Stimulated activated CD4-positive, alpha-beta T cell treated with anti-CD3 and anti-CD28 coated beads, Interleukin-4, amount 100 ng/mL, for 4 hours (primary cell): ENCODE data around the gene NKAP.
"Not testable (repeated sequence)": the region's sequence is repeated elsewhere in the genome, so short reads cannot be mapped to it uniquely, and the experiment has no call there.

Source experiments
- DNase-seq, 2 experiments: peaks; one replicate each; pipeline ENCODE4 v3.0.0-alpha.2; 2020

The NKAP gene

GRCh38 chrX:119943185-119943988, at the start of gene NKAP:
NKAP (minus strand) TSS chrX:119943751; CDS start chrX:119943605, 146 bp downstream.
- DNase-seq = peak; percentile 59 to 78

GRCh38 chrX:119991005-119991787, 47.6 kb upstream of the NKAP start:
- DNase-seq = no peak

- DNase-seq = no peak
Observed at GRCh38 chrX:119990556-119991004, 47.0 kb upstream of the NKAP start.

GRCh38 chrX:119989905-119990555, 46.5 kb upstream of the NKAP start:
- DNase-seq = no peak

GRCh38 chrX:119986203-119986602, 42.7 kb upstream of the NKAP start:
- no peak for DNase-seq

- no peak for DNase-seq
Observed at GRCh38 chrX:119984652-119985051, 41.1 kb upstream of the NKAP start.

- no peak for DNase-seq
Observed at GRCh38 chrX:119983494-119983893, 39.9 kb upstream of the NKAP start.

GRCh38 chrX:119982145-119982544, 38.6 kb upstream of the NKAP start:
- DNase-seq = no peak

- DNase-seq = no peak
Observed at GRCh38 chrX:119981286-119982070, 37.9 kb upstream of the NKAP start.

GRCh38 chrX:119977172-119977571, 33.6 kb upstream of the NKAP start:
- DNase-seq = not testable (repeated sequence)

GRCh38 chrX:119971184-119971583, 27.6 kb upstream of the NKAP start:
- DNase-seq = no peak

GRCh38 chrX:119970574-119970973, 27.0 kb upstream of the NKAP start:
- DNase-seq = no peak

GRCh38 chrX:119966837-119967236, 23.3 kb upstream of the NKAP start:
- DNase-seq = not testable (repeated sequence)

GRCh38 chrX:119960625-119961024, 17.1 kb upstream of the NKAP start:
- no peak for DNase-seq

- DNase-seq = peak in 1 of 2 experiments; percentile 1
Observed at GRCh38 chrX:119955807-119956570, 12.4 kb upstream of the NKAP start.

- no peak for DNase-seq
Observed at GRCh38 chrX:119954374-119954773, 10.8 kb upstream of the NKAP start.

- DNase-seq = no peak
Observed at GRCh38 chrX:119948381-119948780, 4.8 kb upstream of the NKAP start.

GRCh38 chrX:119945481-119945880, 1.9 kb upstream of the NKAP start:
- DNase-seq = no peak

- no peak for DNase-seq
Observed at GRCh38 chrX:119942831-119943184, 743 bp downstream of the NKAP start.

GRCh38 chrX:119942173-119942819, 1.3 kb downstream of the NKAP start:
- no peak for DNase-seq

- no peak for DNase-seq
Observed at GRCh38 chrX:119941336-119941735, 2.2 kb downstream of the NKAP start.
